MCF 10A (cell line): Measurements from ENCODE around the gene IGHMBP2. TPM values are rescaled to one million over a fixed set of nuclear protein-coding genes. Genes with fewer than 3 reads are reported as not detected.

ENCODE experiments used
- BruUV-seq: library from RNA; stranded (reverse); fragments of 400-500 nt; replicated peaks from 2 replicates; lab custom pipeline; 2021; lab: Mats Ljungman, UMichigan
- CTCF ChIA-PET: fragments of 300-600 bp; sonication (Branson Sonifier 250); formaldehyde crosslinking; extraction: SDS; loops from one replicate; lab custom pipeline; 2021; ENCODE audit warnings: antibody characterized with exemption, inconsistent platforms; lab: Yijun Ruan, JAX
- POLR2A ChIA-PET: fragments of 300-600, 350-650 bp; sonication (Branson Sonifier 250); formaldehyde crosslinking; extraction: SDS; loops from one replicate; lab custom pipeline; 2020; ENCODE audit warnings: antibody characterized with exemption, inconsistent platforms; lab: Yijun Ruan, JAX
- DNase-seq: peaks from one replicate; pipeline ENCODE4 v3.0.0-alpha.2; 2018; ENCODE audit not compliant: unreplicated experiment
- H3K27ac Mint-ChIP-seq: one replicate; pipeline ENCODE4 v1.8.0; 2022; ENCODE audit warnings: mild to moderate bottlenecking, low read depth, mixed read lengths; ENCODE audit not compliant: unreplicated experiment
- H3K27me3 Mint-ChIP-seq: one replicate; pipeline ENCODE4 v1.8.0; 2022; ENCODE audit warnings: mixed read lengths; ENCODE audit not compliant: insufficient read depth, unreplicated experiment
- H3K36me3 Mint-ChIP-seq: one replicate; pipeline ENCODE4 v1.8.0; 2022; ENCODE audit warnings: mild to moderate bottlenecking, moderate library complexity, mixed read lengths; ENCODE audit not compliant: insufficient read depth, unreplicated experiment
- H3K4me1 Mint-ChIP-seq: one replicate; pipeline ENCODE4 v1.8.0; 2022; ENCODE audit warnings: mixed read lengths; ENCODE audit not compliant: insufficient read depth, unreplicated experiment
- H3K4me3 Mint-ChIP-seq: one replicate; pipeline ENCODE4 v1.8.0; 2022; ENCODE audit warnings: mild to moderate bottlenecking, moderate library complexity, mixed read lengths; ENCODE audit not compliant: unreplicated experiment
- H3K9me3 Mint-ChIP-seq: one replicate; pipeline ENCODE4 v1.8.0; 2022; ENCODE audit warnings: mixed read lengths; ENCODE audit not compliant: unreplicated experiment
- intact Hi-C: fragments of 100-400 bp; cut with micrococcal nuclease; formaldehyde crosslinking; loops from 2 replicates; pipeline ENCODE4 v1.14.1; 2022
- total RNA-seq: library from RNA; stranded (reverse); gene quantifications from 2 replicates; pipeline ENCODE4 v1.2.3, GENCODE V29; 2022
- TF ChIP-seq, protein P1 (sequence below): fragments of 200-600 bp; IDR thresholded peaks from one replicate; pipeline ENCODE4 v1.8.0; 2022; ENCODE audit warnings: antibody characterized with exemption, mild to moderate bottlenecking; ENCODE audit not compliant: unreplicated experiment

IGHMBP2 gene
- total RNA-seq, 1 experiment from 2014 or later, result 19.8 TPM

DNA sequence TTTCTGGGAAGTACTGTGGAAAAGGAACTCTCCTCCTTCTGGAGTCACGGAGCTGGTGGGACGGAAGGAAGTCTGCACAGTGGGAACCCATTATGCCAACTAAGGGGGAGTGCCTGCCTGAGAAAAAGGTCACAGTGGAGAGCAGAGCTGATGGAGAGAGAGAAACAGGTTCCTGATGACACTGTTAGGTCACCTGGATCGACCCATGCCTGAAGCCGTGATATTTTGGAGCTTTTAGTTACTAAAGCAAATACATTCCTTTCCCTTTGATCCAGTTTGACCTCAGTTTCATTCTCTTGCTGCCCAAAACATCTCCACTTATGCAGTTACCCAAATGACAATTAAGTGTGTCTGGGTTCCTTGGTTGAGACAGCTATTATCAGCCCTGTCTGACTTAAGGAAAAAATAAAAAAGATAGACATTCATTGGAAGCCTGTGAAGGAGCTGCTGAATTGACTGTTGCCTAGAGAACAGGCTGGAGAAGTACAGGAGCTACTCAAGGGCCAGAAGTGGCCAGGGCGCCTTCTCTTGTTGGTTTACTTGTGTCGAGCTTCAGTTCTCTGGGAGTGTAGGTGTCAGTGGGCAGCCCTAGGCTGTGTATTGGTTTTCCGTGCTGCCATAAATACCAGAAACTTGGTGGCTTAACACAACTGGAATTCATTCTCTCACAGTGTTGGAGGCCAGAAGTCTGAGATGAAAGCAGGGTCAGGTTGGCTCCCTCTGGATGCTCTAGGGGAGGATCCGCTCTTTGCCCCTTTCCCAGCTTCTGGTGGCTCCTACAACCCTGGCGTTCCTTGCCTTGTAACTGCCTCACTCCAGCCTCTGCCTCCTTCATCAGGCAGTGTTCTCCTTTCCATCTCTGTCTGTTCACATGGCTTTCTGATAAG, 63.4 kb downstream of the IGHMBP2 start:
- BruUV-seq, result no TSS peak
- POLR2A ChIA-PET, result no interaction called here

DNA sequence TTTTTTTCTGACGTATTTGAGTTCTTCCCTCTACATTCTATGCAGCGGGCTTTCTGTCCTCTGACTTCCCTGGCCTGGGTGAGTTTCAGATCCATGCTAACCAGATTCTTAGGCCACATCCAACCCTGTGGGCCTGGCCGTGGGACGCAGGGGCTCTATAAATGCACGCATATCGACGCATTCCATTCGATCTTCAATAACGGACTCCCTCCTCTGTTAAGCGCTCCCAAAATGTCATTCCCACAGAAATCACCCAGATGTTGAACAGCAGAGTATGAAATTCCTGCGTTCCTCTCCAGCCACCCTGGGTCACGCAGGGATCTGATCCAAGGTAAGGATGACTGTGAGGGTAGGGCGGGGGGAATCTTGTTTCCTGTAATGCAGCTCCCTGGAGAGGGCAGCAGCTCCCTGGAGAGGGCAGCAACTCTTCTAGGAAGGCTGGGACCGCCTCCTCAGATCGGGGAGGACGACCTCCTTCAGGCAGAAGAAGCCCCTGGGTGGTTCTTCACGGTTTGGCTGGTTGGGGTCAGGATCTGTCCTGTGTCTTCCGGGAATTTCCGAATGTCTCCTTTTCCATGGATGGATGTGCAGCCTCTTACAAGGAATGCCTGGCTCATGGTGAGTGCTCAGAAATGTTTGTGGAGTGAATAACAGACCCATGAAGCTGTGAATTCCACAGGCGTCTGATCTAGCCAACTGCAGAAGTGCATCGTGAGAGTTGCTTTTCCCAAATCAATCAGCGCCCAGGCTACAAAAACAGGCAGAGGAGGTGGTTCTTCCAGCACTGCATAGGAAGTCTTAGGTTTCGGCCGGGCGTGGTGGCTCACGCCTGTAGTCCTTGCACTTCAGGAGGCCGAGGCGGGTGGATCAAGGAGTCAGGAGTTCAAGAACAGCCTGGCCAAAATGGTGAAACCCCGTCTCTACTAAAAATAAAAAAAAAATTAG, 64.9 kb downstream of the IGHMBP2 start:
- no TSS peak for BruUV-seq
- ChIA-PET CTCF (no interaction called here), POLR2A (no interaction called here)
- intact Hi-C loops, result no loop called here
- TF ChIP-seq, protein P1, sequence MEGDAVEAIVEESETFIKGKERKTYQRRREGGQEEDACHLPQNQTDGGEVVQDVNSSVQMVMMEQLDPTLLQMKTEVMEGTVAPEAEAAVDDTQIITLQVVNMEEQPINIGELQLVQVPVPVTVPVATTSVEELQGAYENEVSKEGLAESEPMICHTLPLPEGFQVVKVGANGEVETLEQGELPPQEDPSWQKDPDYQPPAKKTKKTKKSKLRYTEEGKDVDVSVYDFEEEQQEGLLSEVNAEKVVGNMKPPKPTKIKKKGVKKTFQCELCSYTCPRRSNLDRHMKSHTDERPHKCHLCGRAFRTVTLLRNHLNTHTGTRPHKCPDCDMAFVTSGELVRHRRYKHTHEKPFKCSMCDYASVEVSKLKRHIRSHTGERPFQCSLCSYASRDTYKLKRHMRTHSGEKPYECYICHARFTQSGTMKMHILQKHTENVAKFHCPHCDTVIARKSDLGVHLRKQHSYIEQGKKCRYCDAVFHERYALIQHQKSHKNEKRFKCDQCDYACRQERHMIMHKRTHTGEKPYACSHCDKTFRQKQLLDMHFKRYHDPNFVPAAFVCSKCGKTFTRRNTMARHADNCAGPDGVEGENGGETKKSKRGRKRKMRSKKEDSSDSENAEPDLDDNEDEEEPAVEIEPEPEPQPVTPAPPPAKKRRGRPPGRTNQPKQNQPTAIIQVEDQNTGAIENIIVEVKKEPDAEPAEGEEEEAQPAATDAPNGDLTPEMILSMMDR, result no peak
- H3K27ac Mint-ChIP-seq, result no peak overlapping the region
- H3K4me1 Mint-ChIP-seq, result no peaks in the 10 kb centered on the region
- H3K36me3 Mint-ChIP-seq, result no peaks in the 10 kb centered on the region
- no peak overlapping the region for H3K4me3 Mint-ChIP-seq
- peaks cover 65% of the 10 kb centered on the region for H3K27me3 Mint-ChIP-seq
- DNase-seq, result no peak
- H3K9me3 Mint-ChIP-seq, result no peaks in the 10 kb centered on the region

More for the DNA sequence above, 63.4 kb downstream of the IGHMBP2 start:
- H3K4me3 Mint-ChIP-seq, result no peak overlapping the region
- H3K27ac Mint-ChIP-seq, result no peak overlapping the region
- CTCF ChIA-PET, result interaction anchor here (0.7 kb wide), 1 partner anchor 1923 kb away, joined by 3 read pairs; no protein-coding TSS in a partner anchor
- H3K9me3 Mint-ChIP-seq, result no peaks in the 10 kb centered on the region
- H3K27me3 Mint-ChIP-seq, result peaks cover 50% of the 10 kb centered on the region
- no peaks in the 10 kb centered on the region for H3K36me3 Mint-ChIP-seq
- DNase-seq, result no peak
- no peaks in the 10 kb centered on the region for H3K4me1 Mint-ChIP-seq
- TF ChIP-seq, protein P1, result no peak
- intact Hi-C loops, result no loop called here

DNA sequence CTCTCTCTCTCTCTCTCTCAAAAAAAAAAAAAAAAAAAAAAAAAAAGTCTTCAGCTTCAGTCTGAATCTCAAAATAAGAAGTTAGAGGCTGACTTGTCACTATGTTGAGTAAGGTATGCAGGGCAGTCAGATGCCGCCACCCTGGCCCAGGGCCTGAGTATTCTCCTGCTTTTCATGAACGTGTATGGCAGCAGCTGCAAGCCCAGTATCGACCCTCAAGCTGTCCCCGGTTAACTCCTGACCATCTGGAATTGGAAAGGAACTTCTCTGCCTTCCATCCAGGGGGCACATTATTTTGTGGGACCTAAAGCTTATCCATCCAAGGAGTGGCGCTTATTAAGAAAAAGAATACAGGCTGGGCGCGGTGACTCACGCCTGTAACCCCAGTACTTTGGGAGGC, 65.7 kb downstream of the IGHMBP2 start:
- ChIA-PET CTCF (no interaction called here), POLR2A (no interaction called here)
- no peak overlapping the region for H3K4me3 Mint-ChIP-seq
- H3K4me1 Mint-ChIP-seq, result no peaks in the 10 kb centered on the region
- H3K9me3 Mint-ChIP-seq, result no peaks in the 10 kb centered on the region
- no peaks in the 10 kb centered on the region for H3K36me3 Mint-ChIP-seq
- intact Hi-C loops, result no loop called here
- BruUV-seq, result no TSS peak
- no peak overlapping the region for H3K27ac Mint-ChIP-seq
- TF ChIP-seq, protein P1, result no peak
- H3K27me3 Mint-ChIP-seq, result peaks cover 66% of the 10 kb centered on the region
- DNase-seq, result no peak
